Hepatocyte (in vitro differentiated cells): ENCODE results near the gene SLC19A1. TPM values are rescaled to one million over a fixed set of nuclear protein-coding genes. Genes with fewer than 3 reads are reported as not detected.

Source experiments
- DNase-seq: peaks from one replicate; pipeline ENCODE4 v3.0.0-alpha.2; 2016; ENCODE audit warnings: low spot score
- H2AFZ ChIP-seq: fragments of 200-600 bp; sonication (generic); 2 replicates; pipeline ENCODE4 v1.6.0; 2016; ENCODE audit warnings: antibody characterized with exemption, mild to moderate bottlenecking
- H3K27ac ChIP-seq: fragments of 200-600 bp; sonication (generic); 2 replicates; pipeline ENCODE4 v1.5.1; 2016; ENCODE audit warnings: mild to moderate bottlenecking
- H3K27me3 ChIP-seq: fragments of 200-600 bp; sonication (generic); 2 replicates; pipeline ENCODE4 v1.6.1; 2016
- H3K36me3 ChIP-seq: fragments of 200-600 bp; sonication (generic); replicated peaks from 2 replicates; pipeline ENCODE4 v1.5.1; 2016; ENCODE audit warnings: low read depth; ENCODE audit not compliant: insufficient read depth
- H3K4me1 ChIP-seq: fragments of 200-600 bp; sonication (generic); 2 replicates; pipeline ENCODE4 v1.5.1; 2016; ENCODE audit warnings: mild to moderate bottlenecking, moderate library complexity; ENCODE audit not compliant: insufficient read depth
- H3K4me2 ChIP-seq: fragments of 200-600 bp; sonication (generic); 2 replicates; pipeline ENCODE4 v1.6.0; 2016
- H3K4me3 ChIP-seq: fragments of 200-600 bp; sonication (generic); 2 replicates; pipeline ENCODE4 v1.5.1; 2016; ENCODE audit warnings: mild to moderate bottlenecking
- H3K79me2 ChIP-seq: fragments of 200-600 bp; sonication (generic); 2 replicates; pipeline ENCODE4 v1.6.0; 2017; ENCODE audit warnings: mild to moderate bottlenecking
- H3K9me2 ChIP-seq: fragments of 200-600 bp; sonication (generic); replicated peaks from 2 replicates; pipeline ENCODE4 v1.6.0; 2017; ENCODE audit warnings: mild to moderate bottlenecking; ENCODE audit not compliant: insufficient read depth
- H3K9me3 ChIP-seq: fragments of 200-600 bp; sonication (generic); 2 replicates; pipeline ENCODE4 v1.5.1; 2016; ENCODE audit warnings: low read depth, mild to moderate bottlenecking
- H4K20me1 ChIP-seq: fragments of 200-600 bp; sonication (generic); 2 replicates; pipeline ENCODE4 v1.6.0; 2016; ENCODE audit warnings: mild to moderate bottlenecking; ENCODE audit not compliant: insufficient read depth, poor library complexity, severe bottlenecking
- EZH2 ChIP-seq: fragments of 200-600 bp; sonication (generic); IDR thresholded peaks from 2 replicates; pipeline ENCODE4 v1.6.1; 2016; ENCODE audit warnings: antibody characterized with exemption, mild to moderate bottlenecking, borderline replicate concordance
- EZH2phosphoT487 ChIP-seq: fragments of 200-600 bp; sonication (generic); IDR thresholded peaks from one replicate; pipeline ENCODE4 v1.6.1; 2018; ENCODE audit warnings: antibody characterized with exemption, mild to moderate bottlenecking, low read depth, moderate library complexity; ENCODE audit not compliant: unreplicated experiment, severe bottlenecking
- WGBS: methylation state at CpG from one replicate; pipeline ENCODE4 v1.1.6; 2016; ENCODE audit warnings: low lambda C conversion rate; ENCODE audit errors: missing lambda C conversion rate; 5-methylcytosine and 5-hydroxymethylcytosine counted together
- polyA plus RNA-seq: library from polyadenylated mRNA; unstranded; fragments of >200 nt; fragmentation: Nextera tagmentation; extraction: Ambion mirVana; gene quantifications from 2 replicates; pipeline ENCODE4 v1.2.1, GENCODE V29; 2016
- total RNA-seq: library from RNA; depleted of rRNA; stranded (reverse); fragments of >200 nt; gene quantifications from 2 replicates; pipeline ENCODE4 v1.2.3, GENCODE V29; 2014
- TF ChIP-seq, protein P1 (sequence below): fragments of 200-600 bp; sonication (generic); IDR thresholded peaks from 2 replicates; pipeline ENCODE4 v1.5.1; 2016; ENCODE audit warnings: antibody characterized with exemption, mild to moderate bottlenecking; ENCODE audit not compliant: poor library complexity

The SLC19A1 gene
- total and polyA plus RNA-seq, 2 experiments from 2014 or later: 7.7 to 24.8 TPM

- H4K20me1 ChIP-seq: no peaks in the 10 kb centered on the region
- no peak for DNase-seq
- no peaks in the 10 kb centered on the region for H3K36me3 ChIP-seq
- no peaks in the 10 kb centered on the region for H3K27me3 ChIP-seq
- no peak overlapping the region for H3K4me3 ChIP-seq
- no peaks in the 10 kb centered on the region for H3K79me2 ChIP-seq
- H3K4me2 ChIP-seq: no peak overlapping the region
- no peaks in the 10 kb centered on the region for H3K9me2 ChIP-seq
- no peak overlapping the region for H2AFZ ChIP-seq
- WGBS: 69% methylated on average over 16 of the region's 16 CpGs
- no peak for TF ChIP-seq EZH2phosphoT487
- no peak for TF ChIP-seq EZH2
- TF ChIP-seq, protein P1, sequence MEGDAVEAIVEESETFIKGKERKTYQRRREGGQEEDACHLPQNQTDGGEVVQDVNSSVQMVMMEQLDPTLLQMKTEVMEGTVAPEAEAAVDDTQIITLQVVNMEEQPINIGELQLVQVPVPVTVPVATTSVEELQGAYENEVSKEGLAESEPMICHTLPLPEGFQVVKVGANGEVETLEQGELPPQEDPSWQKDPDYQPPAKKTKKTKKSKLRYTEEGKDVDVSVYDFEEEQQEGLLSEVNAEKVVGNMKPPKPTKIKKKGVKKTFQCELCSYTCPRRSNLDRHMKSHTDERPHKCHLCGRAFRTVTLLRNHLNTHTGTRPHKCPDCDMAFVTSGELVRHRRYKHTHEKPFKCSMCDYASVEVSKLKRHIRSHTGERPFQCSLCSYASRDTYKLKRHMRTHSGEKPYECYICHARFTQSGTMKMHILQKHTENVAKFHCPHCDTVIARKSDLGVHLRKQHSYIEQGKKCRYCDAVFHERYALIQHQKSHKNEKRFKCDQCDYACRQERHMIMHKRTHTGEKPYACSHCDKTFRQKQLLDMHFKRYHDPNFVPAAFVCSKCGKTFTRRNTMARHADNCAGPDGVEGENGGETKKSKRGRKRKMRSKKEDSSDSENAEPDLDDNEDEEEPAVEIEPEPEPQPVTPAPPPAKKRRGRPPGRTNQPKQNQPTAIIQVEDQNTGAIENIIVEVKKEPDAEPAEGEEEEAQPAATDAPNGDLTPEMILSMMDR: no peak
- no peak overlapping the region for H3K27ac ChIP-seq
- peaks cover 9% of the 10 kb centered on the region for H3K4me1 ChIP-seq
- H3K9me3 ChIP-seq: no peaks in the 10 kb centered on the region
These were observed 4.7 kb upstream of the SLC19A1 start for GRCh38 chr21:45546636-45547544.

DNA sequence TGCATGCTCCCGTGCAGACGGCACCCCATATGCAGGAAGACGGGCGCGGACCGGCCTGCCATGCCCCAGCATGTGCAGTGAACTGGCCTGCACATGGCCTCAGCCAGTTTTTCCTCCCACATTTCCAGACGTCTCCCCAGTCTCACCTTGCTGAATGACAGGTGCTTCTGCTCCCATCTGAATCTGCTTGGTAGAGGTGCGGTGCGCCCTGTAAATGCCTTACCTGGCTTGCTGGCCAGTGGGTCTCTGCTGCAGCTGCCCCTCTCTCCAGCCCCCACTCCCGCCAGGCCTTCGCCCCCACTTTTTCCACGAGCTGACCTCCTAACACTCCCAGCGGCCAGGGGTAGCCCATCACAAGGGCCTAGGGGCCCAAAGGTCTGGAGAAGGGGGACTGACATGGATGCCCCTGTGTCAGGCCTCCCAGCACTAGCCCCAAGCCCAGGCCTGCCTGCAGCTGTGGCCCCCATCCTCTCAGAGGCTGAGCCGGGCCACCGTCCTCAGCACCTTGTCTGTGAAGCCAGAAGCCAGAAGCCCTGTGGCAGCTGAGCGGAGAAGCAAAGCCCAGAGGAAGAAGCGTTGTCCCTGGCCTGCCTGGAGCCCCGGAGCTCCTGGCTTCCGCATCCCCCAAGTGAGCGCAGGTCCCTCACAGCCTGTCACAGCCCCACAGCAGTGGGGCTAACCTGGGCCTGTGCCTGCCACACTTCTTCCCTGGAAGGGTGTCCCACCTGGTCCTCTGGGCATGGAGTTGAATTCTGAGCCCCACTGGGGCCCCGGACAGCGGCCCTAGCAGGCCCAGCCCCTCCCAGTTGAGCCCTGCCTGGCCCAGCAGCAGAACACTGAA, 3.7 kb upstream of the SLC19A1 start:
- WGBS: 92% methylated on average over 22 of the region's 22 CpGs
- Histone ChIP-seq H3K4me2 (no peak overlapping the region), H3K27me3 (no peaks in the 10 kb centered on the region), H3K4me3 (no peak overlapping the region), H3K36me3 (no peaks in the 10 kb centered on the region), H3K9me2 (no peaks in the 10 kb centered on the region), H3K4me1 (peaks cover 9% of the 10 kb centered on the region), H4K20me1 (no peaks in the 10 kb centered on the region), H2AFZ (no peak overlapping the region), H3K79me2 (no peaks in the 10 kb centered on the region), H3K27ac (no peak overlapping the region), H3K9me3 (no peaks in the 10 kb centered on the region)
- no peak for TF ChIP-seq EZH2
- TF ChIP-seq EZH2phosphoT487: no peak
- TF ChIP-seq, protein P1: no peak
- no peak for DNase-seq

DNA sequence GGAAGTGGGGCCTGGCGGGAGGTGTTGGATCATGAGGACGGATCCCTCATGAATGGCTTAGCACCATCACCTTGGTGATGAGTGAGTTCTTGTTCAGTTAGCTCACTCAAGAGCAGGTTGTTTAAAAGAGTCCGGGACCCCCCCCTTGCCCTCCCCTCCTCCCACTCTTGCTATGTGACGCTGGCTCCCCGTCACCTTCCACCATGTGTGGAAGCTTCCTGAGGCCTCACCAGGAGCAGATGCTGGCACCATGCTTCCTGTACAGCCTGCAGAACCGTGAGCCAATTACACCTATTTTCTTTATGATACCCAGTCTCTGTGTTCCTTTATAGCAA, 3.0 kb upstream of the SLC19A1 start:
- Histone ChIP-seq H3K27ac (no peak overlapping the region), H3K9me2 (no peaks in the 10 kb centered on the region), H3K4me1 (peaks cover 9% of the 10 kb centered on the region), H3K27me3 (no peaks in the 10 kb centered on the region), H3K36me3 (no peaks in the 10 kb centered on the region), H3K4me3 (no peak overlapping the region), H2AFZ (no peak overlapping the region), H4K20me1 (no peaks in the 10 kb centered on the region), H3K79me2 (no peaks in the 10 kb centered on the region), H3K4me2 (no peak overlapping the region), H3K9me3 (no peaks in the 10 kb centered on the region)
- 94% methylated on average over 5 of the region's 6 CpGs for WGBS
- DNase-seq: no peak
- no peak for TF ChIP-seq EZH2phosphoT487
- no peak for TF ChIP-seq EZH2
- TF ChIP-seq, protein P1: no peak
